Measurements from ENCODE around the gene EEF2. TPM values are rescaled to one million over a fixed set of nuclear protein-coding genes. Genes with fewer than 3 reads are reported as not detected.
"Not testable (repeated sequence)": the region's sequence is repeated elsewhere in the genome, so short reads cannot be mapped to it uniquely, and the experiment has no call there.

Gene EEF2
- total and polyA plus RNA-seq, 2 of the 4 experiments (the other 2 are of a cell fraction), result 1,505 to 2,161 TPM

GRCh38 chr19:3998667-3999412 is 13.6 kb upstream of the EEF2 start:
- H3K9me3 ChIP-seq (ENCODE audit: control insufficient read depth, insufficient read depth, low read length); H2AFZ ChIP-seq (replicated peaks; ENCODE audit: low read length, poor library complexity); H3K18ac ChIP-seq (ENCODE audit: low read depth, low read length); H2BK120ac ChIP-seq (ENCODE audit: low read depth, low read length); H3K4me1 ChIP-seq (ENCODE audit: control insufficient read depth, insufficient read depth, low read length); H3K4me2 ChIP-seq (ENCODE audit: low read depth, low read length); in situ Hi-C loops (cut with MboI; ENCODE audit: low sequenced_read_pairs); H3K56ac ChIP-seq (ENCODE audit: extremely low read depth, insufficient read depth, low read length); H4K20me1 ChIP-seq (ENCODE audit: insufficient read depth, low read length); H2BK5ac ChIP-seq (ENCODE audit: low read depth, low read length, poor library complexity, severe bottlenecking); H2AK9ac ChIP-seq (replicated peaks; ENCODE audit: low read depth, low read length, poor library complexity); H3K4me3 ChIP-seq (ENCODE audit: insufficient read depth, low read depth, low read length); H3K9me1 ChIP-seq (ENCODE audit: insufficient read depth, low read length); H4K8ac ChIP-seq (ENCODE audit: low read depth in 2 of 2, low read length in 2 of 2); H2AK5ac ChIP-seq (ENCODE audit: low read depth, low read length); H2BK15ac ChIP-seq (ENCODE audit: low read depth, low read length); H3K4ac ChIP-seq (ENCODE audit: low read depth, low read length); H4K91ac ChIP-seq (ENCODE audit: insufficient read depth, low read depth, low read length); H3K23ac ChIP-seq (ENCODE audit: low read depth, low read length); ATAC-seq (ENCODE audit: low read depth); dilution Hi-C loops (cut with HindIII; ENCODE audit: low sequenced_read_pairs, unreplicated experiment); H2BK20ac ChIP-seq (ENCODE audit: low read depth, low read length); POLR2A ChIA-PET (ENCODE audit: unreplicated experiment); intact Hi-C loops (cut with micrococcal nuclease); H3K36me3 ChIP-seq (ENCODE audit: control insufficient read depth, insufficient read depth, low read length); H4K5ac ChIP-seq (ENCODE audit: low read depth, low read length); H3K9ac ChIP-seq (ENCODE audit: low read depth, low read length); BruUV-seq (replicated peaks); H3K79me1 ChIP-seq (ENCODE audit: low read depth in 1 of 2, low read length in 2 of 2); H3K14ac ChIP-seq (replicated peaks; ENCODE audit: low read depth, low read length); H3K27me3 ChIP-seq (ENCODE audit: control insufficient read depth, insufficient read depth, low read length); DNase-seq; H3K27ac ChIP-seq (ENCODE audit: insufficient read depth, low read length): not testable (repeated sequence)
- WGBS, 2 experiments (ENCODE audit: extremely low coverage in 2 of 2, insufficient read length in 1 of 2), result 85% methylated on average over 20 of the region's 29 CpGs; no CpG with 5 or more reads in 1 of the 2 experiments
- CTCF ChIA-PET, result interaction anchor here (1.6 kb wide), 1 partner anchor 11 kb away, joined by 5 read pairs; no protein-coding TSS in a partner anchor
